Ovary (tissue), 9 donors: ENCODE data around the gene COL27A1. TPM values are rescaled to one million over a fixed set of nuclear protein-coding genes. Genes with fewer than 3 reads are reported as not detected.

Experiments
- DNase-seq, 5 donors: peaks; one replicate each; pipeline ENCODE4 v3.0.0-alpha.2; 2019 to 2020
- H3K27ac ChIP-seq, 2 donors: fragments of 200-600 bp; one replicate each; pipeline versions ENCODE4 v1.5.1 to v1.8.0; 2019 to 2022
- H3K27me3 ChIP-seq: fragments of 200-600 bp; one replicate; pipeline ENCODE4 v1.8.0; 2022
- H3K36me3 ChIP-seq: fragments of 200-600 bp; sonication (generic); one replicate; pipeline ENCODE4 v1.5.1; 2019
- H3K4me1 ChIP-seq: one replicate; pipeline ENCODE4 v1.8.1; 2013; ENCODE audit warnings: mild to moderate bottlenecking, moderate library complexity; ENCODE audit not compliant: insufficient read depth
- H3K4me3 ChIP-seq: fragments of 200-600 bp; sonication (generic); one replicate; pipeline ENCODE4 v1.5.1; 2017
- H3K9me3 ChIP-seq, 2 donors: fragments of 200-600 bp in 1 of 2; sonication (generic) in 1 of 2; one replicate each; pipeline versions ENCODE4 v1.5.1 to v1.8.1; 2013 to 2019; ENCODE audit warnings: mild to moderate bottlenecking in 1 of 2, moderate library complexity in 1 of 2
- EP300 ChIP-seq: sonication (generic); formaldehyde crosslinking; IDR thresholded peaks from one replicate; pipeline ENCODE4 v1.6.1; 2017; ENCODE audit warnings: antibody characterized with exemption
- POLR2A ChIP-seq: fragments of 450-650 bp; IDR thresholded peaks from one replicate; pipeline ENCODE4 v1.6.1; 2017; ENCODE audit warnings: antibody characterized with exemption, mild to moderate bottlenecking, moderate library complexity
- WGBS, 3 donors: extraction: QIAGEN DNeasy Blood & Tissue Kit in 1 of 3; methylation state at CpG; one replicate each; pipeline versions ENCODE4 v1.1.5 to v1.1.7; 2013 to 2017; 5-methylcytosine and 5-hydroxymethylcytosine counted together
- intact Hi-C, 4 donors: fragments of 100-400 bp; cut with DNase I; formaldehyde crosslinking; loops; one replicate each; pipeline versions ENCODE4 v1.11.0 to v1.15.1; 2022 to 2023
- polyA plus RNA-seq, 2 donors: library from polyadenylated mRNA; stranded (reverse); fragments of 200-250 nt in 1 of 2; fragments of 350-450 nt in 1 of 2; fragmentation: Illumina TruSeq in 1 of 2; extraction: RNeasy Lipid Tissue Mini Kit (QIAGEN cat#74804) in 1 of 2; gene quantifications; one replicate each; pipeline ENCODE4 v1.2.3, GENCODE V29; 2013 to 2014
- total RNA-seq, 7 donors: library from RNA; depleted of rRNA in 2 of 7; stranded (reverse); fragments of >200 nt in 2 of 7; fragmentation: NEBNext Ultra II Directional in 3 of 7; extraction: Animal tissue kit (Norgen Biotek cat#: 25700) in 3 of 7; gene quantifications; one replicate each; pipeline versions ENCODE4 v1.1.0 to v1.2.4, GENCODE V29; 2016 to 2023
- TF ChIP-seq, protein P1 (sequence below), 3 donors: fragments of 450-650 bp in 2 of 3; fragments of 200-600 bp in 1 of 3; IDR thresholded peaks; one replicate each; pipeline versions ENCODE4 v1.5.1 to v1.8.0; 2016 to 2022; ENCODE audit warnings: antibody characterized with exemption in 3 of 3, mild to moderate bottlenecking in 1 of 3
- donor health status: DM: no; HTN: no; CAD: no; lungs with moderate emphysema.
- donor health status: DM: no; HTN: no; CAD: no.
- donor health status: Bipolar disorder and iron deficiency.
- donor health status: DM: yes; HTN: yes; CAD: no.
- donor health status: DM: no; HTN: no; CAD: no.
- donor health status: DM: yes; HTN: yes; CAD: no.

The COL27A1 gene
- total and polyA plus RNA-seq, 9 donors = 5.2 to 91.2 (median 16.8) TPM

DNA sequence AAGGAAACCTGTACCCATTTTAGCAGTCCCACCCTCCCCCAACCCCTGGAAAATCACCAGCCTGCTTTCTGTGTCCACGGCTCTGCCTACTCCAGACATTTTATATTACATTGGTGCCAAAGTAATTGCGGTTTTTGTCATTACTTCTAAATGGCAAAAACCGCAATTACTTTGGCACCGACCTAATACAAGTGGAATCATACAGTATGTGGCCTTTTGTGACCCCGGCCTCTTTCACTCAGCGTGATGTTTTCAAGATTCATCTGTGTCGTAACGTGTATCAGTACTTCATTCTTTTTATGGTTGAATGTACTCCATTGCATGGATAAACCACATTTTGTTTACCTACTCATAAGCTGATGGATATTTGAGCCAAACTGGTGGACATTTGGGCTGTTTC, 157.8 kb downstream of the COL27A1 start:
- Histone ChIP-seq H3K9me3 (no peaks in the 10 kb centered on the region), H3K4me1 (no peaks in the 10 kb centered on the region), H3K4me3 (no peak overlapping the region), H3K27me3 (no peaks in the 10 kb centered on the region), H3K36me3 (no peaks in the 10 kb centered on the region), H3K27ac (no peak overlapping the region)
- 85 to 87% (median 87%) methylated on average over 8 of the region's 8 CpGs for WGBS, 3 donors
- DNase-seq = peak in 3 of 5 donors; percentile 1 to 5 (median 2)
- intact Hi-C loops = no loop called here
- TF ChIP-seq EP300 (no peak), POLR2A (no peak)
- TF ChIP-seq, protein P1, sequence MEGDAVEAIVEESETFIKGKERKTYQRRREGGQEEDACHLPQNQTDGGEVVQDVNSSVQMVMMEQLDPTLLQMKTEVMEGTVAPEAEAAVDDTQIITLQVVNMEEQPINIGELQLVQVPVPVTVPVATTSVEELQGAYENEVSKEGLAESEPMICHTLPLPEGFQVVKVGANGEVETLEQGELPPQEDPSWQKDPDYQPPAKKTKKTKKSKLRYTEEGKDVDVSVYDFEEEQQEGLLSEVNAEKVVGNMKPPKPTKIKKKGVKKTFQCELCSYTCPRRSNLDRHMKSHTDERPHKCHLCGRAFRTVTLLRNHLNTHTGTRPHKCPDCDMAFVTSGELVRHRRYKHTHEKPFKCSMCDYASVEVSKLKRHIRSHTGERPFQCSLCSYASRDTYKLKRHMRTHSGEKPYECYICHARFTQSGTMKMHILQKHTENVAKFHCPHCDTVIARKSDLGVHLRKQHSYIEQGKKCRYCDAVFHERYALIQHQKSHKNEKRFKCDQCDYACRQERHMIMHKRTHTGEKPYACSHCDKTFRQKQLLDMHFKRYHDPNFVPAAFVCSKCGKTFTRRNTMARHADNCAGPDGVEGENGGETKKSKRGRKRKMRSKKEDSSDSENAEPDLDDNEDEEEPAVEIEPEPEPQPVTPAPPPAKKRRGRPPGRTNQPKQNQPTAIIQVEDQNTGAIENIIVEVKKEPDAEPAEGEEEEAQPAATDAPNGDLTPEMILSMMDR (IDR thresholded peaks at IDR 0.05) = no peak

DNA sequence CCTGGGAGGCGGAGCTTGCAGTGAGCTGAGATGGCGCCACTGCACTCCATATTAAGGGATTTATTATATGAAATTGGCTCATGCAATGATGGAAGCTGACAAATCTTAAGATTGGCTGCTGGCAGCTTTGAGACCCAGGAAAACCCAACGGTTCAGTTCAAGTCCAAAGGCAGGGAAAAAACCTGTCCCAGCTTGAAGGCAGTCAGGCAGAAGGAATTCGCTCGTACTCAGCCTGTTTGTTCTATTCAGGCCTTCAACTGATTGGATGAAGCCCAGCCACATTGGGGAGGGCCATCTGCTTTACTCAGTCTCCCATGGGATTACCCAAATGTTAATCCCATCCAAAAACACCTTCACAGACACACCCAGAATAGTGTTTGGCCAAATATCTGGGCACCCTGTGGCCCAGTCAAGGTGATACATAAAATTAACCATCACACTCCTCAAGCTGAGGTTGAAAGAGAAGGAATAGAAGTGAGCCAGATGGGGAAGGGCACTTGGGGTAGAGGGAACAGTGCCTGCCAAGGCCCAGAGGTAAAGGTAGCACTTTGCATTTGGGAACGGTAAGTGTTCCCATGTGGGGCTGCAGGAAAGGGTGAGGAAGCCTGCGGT, 159.0 kb downstream of the COL27A1 start:
- intact Hi-C loops = no loop called here
- H3K4me1 ChIP-seq = no peaks in the 10 kb centered on the region
- no peaks in the 10 kb centered on the region for H3K36me3 ChIP-seq
- DNase-seq = peak in 1 of 5 donors; percentile 2
- 81 to 87% (median 84%) methylated on average over 7 of the region's 7 CpGs for WGBS, 3 donors
- H3K9me3 ChIP-seq = no peaks in the 10 kb centered on the region
- no peaks in the 10 kb centered on the region for H3K27me3 ChIP-seq
- H3K27ac ChIP-seq = no peak overlapping the region
- no peak overlapping the region for H3K4me3 ChIP-seq
- no peak for TF ChIP-seq POLR2A
- TF ChIP-seq, protein P1 (IDR thresholded peaks at IDR 0.05) = no peak
- no peak for TF ChIP-seq EP300

DNA sequence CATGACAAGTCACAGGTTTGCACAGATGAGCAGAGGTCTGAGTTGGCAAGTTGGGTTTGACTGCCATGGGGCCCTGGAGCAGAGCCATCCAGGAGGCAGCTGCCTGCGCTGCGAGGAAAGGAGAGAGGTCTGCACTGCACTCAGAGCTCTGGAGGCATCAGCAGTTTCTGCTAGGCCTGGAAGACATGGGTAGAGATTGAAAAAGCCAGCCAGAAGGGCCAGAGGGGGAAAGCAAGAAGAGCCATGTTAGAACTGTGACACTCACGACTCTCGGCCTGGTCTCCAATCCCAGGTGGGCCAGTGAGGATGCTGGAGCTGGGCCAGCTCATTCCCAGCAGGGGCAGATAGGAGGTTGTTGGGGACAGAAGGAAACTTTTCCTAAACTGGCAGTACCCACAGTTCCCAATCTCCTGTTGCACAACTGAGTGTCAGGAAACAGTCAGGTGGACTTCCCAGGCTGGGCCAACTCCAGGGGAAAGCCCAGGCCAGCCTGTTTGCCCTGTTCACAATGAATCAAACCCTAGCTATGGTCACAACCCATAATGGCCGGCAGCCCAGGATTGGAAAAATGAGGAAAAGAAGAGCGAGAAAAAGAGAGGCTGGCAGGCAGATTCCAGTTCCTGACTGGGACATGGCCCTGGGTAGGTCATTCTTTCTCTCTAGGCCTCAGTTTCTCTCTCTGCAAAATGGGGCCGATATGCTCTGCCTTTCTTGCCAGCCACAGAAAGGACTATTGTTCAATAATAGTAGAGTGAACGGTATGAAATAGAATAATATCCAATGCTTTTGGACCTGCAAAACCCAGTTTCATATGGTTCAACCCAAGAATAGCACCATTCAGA, 159.8 kb downstream of the COL27A1 start:
- Histone ChIP-seq H3K36me3 (no peaks in the 10 kb centered on the region), H3K4me3 (no peak overlapping the region), H3K27me3 (no peaks in the 10 kb centered on the region), H3K27ac (no peak overlapping the region), H3K9me3 (no peaks in the 10 kb centered on the region), H3K4me1 (no peaks in the 10 kb centered on the region)
- TF ChIP-seq POLR2A (no peak), EP300 (no peak)
- TF ChIP-seq, protein P1 (IDR thresholded peaks at IDR 0.05) = no peak
- 74 to 82% (median 77%) methylated on average over 8 of the region's 8 CpGs for WGBS, 3 donors
- intact Hi-C loops = no loop called here
- DNase-seq = peak in 4 of 5 donors; percentile 4 to 34 (median 14)

DNA sequence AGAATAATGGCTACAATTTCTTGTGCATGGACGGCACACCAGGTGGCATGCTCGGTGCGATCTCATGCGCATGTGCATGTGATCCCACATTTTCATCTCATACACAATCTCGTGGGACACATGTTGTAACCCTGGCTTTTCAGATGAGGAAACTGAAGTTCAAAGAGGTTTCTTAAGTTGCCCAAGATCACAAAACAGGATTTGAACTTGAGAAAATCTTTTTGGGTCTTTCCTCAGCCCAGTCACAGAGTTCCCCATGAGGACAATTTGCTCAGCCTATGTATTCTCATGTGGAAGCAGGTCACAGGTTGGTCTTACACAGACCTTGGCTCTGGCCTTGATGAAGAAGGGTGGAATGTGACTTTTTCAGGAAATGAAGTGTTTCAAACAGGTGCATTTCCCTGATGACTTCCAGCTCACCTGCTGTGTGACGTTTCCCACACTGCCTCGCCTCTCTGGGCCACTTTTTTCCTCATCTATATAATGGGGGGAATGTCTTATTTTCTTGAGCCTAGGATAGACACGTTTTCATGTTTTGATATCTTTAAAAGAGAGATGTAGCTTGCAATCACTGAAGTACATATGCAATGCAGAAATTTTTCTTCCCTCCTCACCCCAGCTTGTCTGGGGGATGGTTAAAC, 160.5 kb downstream of the COL27A1 start:
- WGBS, 3 donors = 66 to 81% (median 78%) methylated on average over 8 of the region's 8 CpGs
- Histone ChIP-seq H3K9me3 (no peaks in the 10 kb centered on the region), H3K4me3 (no peak overlapping the region), H3K27ac (no peak overlapping the region), H3K27me3 (no peaks in the 10 kb centered on the region), H3K36me3 (no peaks in the 10 kb centered on the region), H3K4me1 (no peaks in the 10 kb centered on the region)
- TF ChIP-seq, protein P1 (IDR thresholded peaks at IDR 0.05) = no peak
- TF ChIP-seq POLR2A (no peak), EP300 (no peak)
- intact Hi-C loops = no loop called here
- DNase-seq = peak in 2 of 5 donors; percentile 1 to 6
